Neural cell (in vitro differentiated cells): ENCODE results near the gene DNM1. TPM values are rescaled to one million over a fixed set of nuclear protein-coding genes. Genes with fewer than 3 reads are reported as not detected.

ENCODE experiments used
- H2AFZ ChIP-seq: fragments of 200-600, 300-800 bp; sonication (generic), shearing (Covaris generic); 2 replicates; pipeline ENCODE4 v1.6.0; 2014; ENCODE audit warnings: low read depth, mild to moderate bottlenecking, antibody characterized with exemption, low read length, moderate library complexity
- H3F3A ChIP-seq: fragments of 200-600 bp; shearing (Covaris generic); 2 replicates; pipeline ENCODE4 v1.6.1; 2016; ENCODE audit warnings: mild to moderate bottlenecking, moderate library complexity, mixed read lengths, antibody characterized with exemption, low read length; ENCODE audit not compliant: insufficient read depth, poor library complexity, severe bottlenecking
- H3K27ac ChIP-seq: fragments of 200-600, 300-800 bp; sonication (generic), shearing (Covaris generic); 2 replicates; pipeline ENCODE4 v1.5.1; 2014; ENCODE audit warnings: mild to moderate bottlenecking, low read length, moderate library complexity
- H3K27me3 ChIP-seq: fragments of 300-800, 200-600 bp; sonication (generic), shearing (Covaris generic); 2 replicates; pipeline ENCODE4 v1.6.0; 2014; ENCODE audit warnings: mild to moderate bottlenecking, low read depth, low read length, moderate library complexity; ENCODE audit not compliant: insufficient read depth
- H3K36me3 ChIP-seq: fragments of 300-800, 200-600 bp; sonication (generic), shearing (Covaris generic); 2 replicates; pipeline ENCODE4 v1.5.1; 2014; ENCODE audit warnings: mild to moderate bottlenecking, antibody characterized with exemption, low read length, moderate library complexity; ENCODE audit not compliant: insufficient read depth
- H3K4me2 ChIP-seq: fragments of 300-800, 200-600 bp; sonication (generic), shearing (Covaris generic); 2 replicates; pipeline ENCODE4 v1.6.0; 2014; ENCODE audit warnings: mild to moderate bottlenecking, low read length
- H3K4me3 ChIP-seq: fragments of 300-800, 200-600 bp; sonication (generic), shearing (Covaris generic); 2 replicates; pipeline ENCODE4 v1.5.1; 2014; ENCODE audit warnings: mild to moderate bottlenecking, low read length, moderate library complexity
- H3K79me2 ChIP-seq: fragments of 200-600 bp; shearing (Covaris generic); replicated peaks from 2 replicates; pipeline ENCODE4 v1.6.0; 2014; ENCODE audit warnings: mild to moderate bottlenecking, low read length, moderate library complexity; ENCODE audit not compliant: insufficient read depth
- H3K9ac ChIP-seq: fragments of 300-800, 200-600 bp; sonication (generic), shearing (Covaris generic); 2 replicates; pipeline ENCODE4 v1.6.1; 2016; ENCODE audit warnings: mild to moderate bottlenecking, low read length, mixed read lengths
- H3K9me2 ChIP-seq: fragments of 200-600 bp; shearing (Covaris generic); 2 replicates; pipeline ENCODE4 v1.6.1; 2016; ENCODE audit warnings: mild to moderate bottlenecking, low read length, mixed read lengths; ENCODE audit not compliant: insufficient read depth
- H3K9me3 ChIP-seq: fragments of 200-600, 300-800 bp; sonication (generic), shearing (Covaris generic); 2 replicates; pipeline ENCODE4 v1.6.1; 2016; ENCODE audit warnings: mild to moderate bottlenecking, mixed run types, low read length, moderate library complexity, mixed read lengths
- H4K20me1 ChIP-seq: fragments of 200-600 bp; shearing (Covaris generic); 2 replicates; pipeline ENCODE4 v1.6.1; 2016; ENCODE audit warnings: mild to moderate bottlenecking, mixed run types; ENCODE audit not compliant: insufficient read depth
- CTCF ChIP-seq: fragments of 450-650 bp; IDR thresholded peaks from 2 replicates; pipeline ENCODE4 v1.5.1; 2014; ENCODE audit warnings: antibody characterized with exemption, mild to moderate bottlenecking, moderate library complexity; ENCODE audit not compliant: poor library complexity, severe bottlenecking
- EP300 ChIP-seq: fragments of 450-650 bp; conservative IDR thresholded peaks from 2 replicates; pipeline ENCODE4 v1.6.1; 2014; ENCODE audit warnings: antibody characterized with exemption, mild to moderate bottlenecking, moderate library complexity; ENCODE audit not compliant: poor library complexity, severe bottlenecking
- EZH2 ChIP-seq: fragments of 200-600, 300-800 bp; shearing (Covaris generic), sonication (generic); IDR thresholded peaks from 2 replicates; pipeline ENCODE4 v1.6.1; 2014; ENCODE audit warnings: antibody characterized with exemption, low read length, borderline replicate concordance, mild to moderate bottlenecking; ENCODE audit not compliant: insufficient read depth, poor library complexity, severe bottlenecking
- MXI1 ChIP-seq: fragments of 450-650 bp; conservative IDR thresholded peaks from 2 replicates; pipeline ENCODE4 v1.6.1; 2014; ENCODE audit warnings: antibody characterized with exemption, mild to moderate bottlenecking; ENCODE audit not compliant: poor library complexity, severe bottlenecking
- POLR2AphosphoS5 ChIP-seq: IDR thresholded peaks from 2 replicates; pipeline ENCODE4 v1.6.1; 2012
- RAD21 ChIP-seq: fragments of 450-650 bp; conservative IDR thresholded peaks from 2 replicates; pipeline ENCODE4 v1.6.1; 2014; ENCODE audit warnings: antibody characterized with exemption, mild to moderate bottlenecking, moderate library complexity
- REST ChIP-seq: IDR thresholded peaks from 2 replicates; pipeline ENCODE4 v1.6.1; 2012; ENCODE audit warnings: borderline replicate concordance
- SMC3 ChIP-seq: fragments of 450-650 bp; conservative IDR thresholded peaks from 2 replicates; pipeline ENCODE4 v1.6.1; 2014; ENCODE audit warnings: antibody characterized with exemption, mild to moderate bottlenecking, moderate library complexity; ENCODE audit not compliant: poor library complexity
- TAF1 ChIP-seq: IDR thresholded peaks from 2 replicates; pipeline ENCODE4 v1.6.1; 2012; ENCODE audit warnings: low read depth
- polyA plus RNA-seq: library from polyadenylated mRNA; depleted of rRNA; stranded (reverse); fragments of >200 nt; gene quantifications from 2 replicates; pipeline ENCODE4 v1.2.3, GENCODE V29; 2014

Gene DNM1
- polyA plus RNA-seq, 1 donor from 2014 or later, result 104 TPM

- no peaks in the 10 kb centered on the region for H3K79me2 ChIP-seq
- no peaks in the 10 kb centered on the region for H3K9me3 ChIP-seq
- H4K20me1 ChIP-seq, result no peaks in the 10 kb centered on the region
- no peaks in the 10 kb centered on the region for H3K9me2 ChIP-seq
- no peak overlapping the region for H2AFZ ChIP-seq
- no peaks in the 10 kb centered on the region for H3F3A ChIP-seq
- no peak overlapping the region for H3K27ac ChIP-seq
- no peak overlapping the region for H3K4me2 ChIP-seq
- no peak overlapping the region for H3K4me3 ChIP-seq
- no peaks in the 10 kb centered on the region for H3K27me3 ChIP-seq
- no peaks in the 10 kb centered on the region for H3K36me3 ChIP-seq
- H3K9ac ChIP-seq, result no peak overlapping the region
- TF ChIP-seq CTCF, result no peak
- TF ChIP-seq SMC3, result no peak
- no peak for TF ChIP-seq TAF1
- no peak for TF ChIP-seq MXI1
- no peak for TF ChIP-seq RAD21
- TF ChIP-seq EP300, result no peak
- no peak for TF ChIP-seq POLR2AphosphoS5
- TF ChIP-seq REST, result no peak
- no peak for TF ChIP-seq EZH2
These were observed 34.4 kb upstream of the DNM1 start for GRCh38 chr9:128168731-128169308.

GRCh38 chr9:128169492-128169891, 33.7 kb upstream of the DNM1 start:
- Histone ChIP-seq H3K79me2 (no peaks in the 10 kb centered on the region), H3K4me3 (no peak overlapping the region), H3K27ac (peak overlapping the region; percentile 16), H3F3A (no peaks in the 10 kb centered on the region), H3K9ac (no peak overlapping the region), H3K27me3 (no peaks in the 10 kb centered on the region), H3K9me3 (no peaks in the 10 kb centered on the region), H4K20me1 (no peaks in the 10 kb centered on the region), H3K36me3 (no peaks in the 10 kb centered on the region), H3K4me2 (no peak overlapping the region), H3K9me2 (no peaks in the 10 kb centered on the region), H2AFZ (no peak overlapping the region)
- TF ChIP-seq RAD21 (no peak), POLR2AphosphoS5 (no peak), CTCF (no peak), TAF1 (no peak), MXI1 (no peak), EP300 (no peak), REST (no peak), EZH2 (no peak), SMC3 (no peak)
